Measurements from ENCODE around the gene TUBGCP2.

The TUBGCP2 gene

DNA sequence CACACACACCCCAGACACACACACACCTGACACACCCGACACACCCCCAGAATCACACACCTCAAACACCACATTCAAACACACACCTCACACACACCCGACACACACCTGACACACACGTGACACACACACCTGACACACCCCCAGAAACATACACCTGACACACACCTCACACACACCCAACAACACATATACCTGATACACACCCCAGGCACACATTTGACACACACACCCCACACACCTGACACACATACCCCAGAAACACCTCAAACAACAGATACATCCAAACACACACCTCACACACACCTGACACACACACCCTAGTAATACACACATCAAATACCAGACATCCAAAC, 28.7 kb upstream of the TUBGCP2 start:
- ChIA-PET CTCF (no interaction called here), POLR2A (no interaction called here)
- no peaks in the 10 kb centered on the region for H3K36me3 ChIP-seq (ENCODE audit: control insufficient read depth in 2 of 2, insufficient read depth in 1 of 2, low read length in 2 of 2)
- TF ChIP-seq, protein P1, sequence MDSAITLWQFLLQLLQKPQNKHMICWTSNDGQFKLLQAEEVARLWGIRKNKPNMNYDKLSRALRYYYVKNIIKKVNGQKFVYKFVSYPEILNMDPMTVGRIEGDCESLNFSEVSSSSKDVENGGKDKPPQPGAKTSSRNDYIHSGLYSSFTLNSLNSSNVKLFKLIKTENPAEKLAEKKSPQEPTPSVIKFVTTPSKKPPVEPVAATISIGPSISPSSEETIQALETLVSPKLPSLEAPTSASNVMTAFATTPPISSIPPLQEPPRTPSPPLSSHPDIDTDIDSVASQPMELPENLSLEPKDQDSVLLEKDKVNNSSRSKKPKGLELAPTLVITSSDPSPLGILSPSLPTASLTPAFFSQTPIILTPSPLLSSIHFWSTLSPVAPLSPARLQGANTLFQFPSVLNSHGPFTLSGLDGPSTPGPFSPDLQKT (IDR thresholded peaks at IDR 0.05; ENCODE audit: borderline replicate concordance, low read depth, low read length): no peak
- no peak for TF ChIP-seq KLF16 (tag by site-specific recombination; IDR thresholded peaks at IDR 0.05)
- TF ChIP-seq, protein P2, sequence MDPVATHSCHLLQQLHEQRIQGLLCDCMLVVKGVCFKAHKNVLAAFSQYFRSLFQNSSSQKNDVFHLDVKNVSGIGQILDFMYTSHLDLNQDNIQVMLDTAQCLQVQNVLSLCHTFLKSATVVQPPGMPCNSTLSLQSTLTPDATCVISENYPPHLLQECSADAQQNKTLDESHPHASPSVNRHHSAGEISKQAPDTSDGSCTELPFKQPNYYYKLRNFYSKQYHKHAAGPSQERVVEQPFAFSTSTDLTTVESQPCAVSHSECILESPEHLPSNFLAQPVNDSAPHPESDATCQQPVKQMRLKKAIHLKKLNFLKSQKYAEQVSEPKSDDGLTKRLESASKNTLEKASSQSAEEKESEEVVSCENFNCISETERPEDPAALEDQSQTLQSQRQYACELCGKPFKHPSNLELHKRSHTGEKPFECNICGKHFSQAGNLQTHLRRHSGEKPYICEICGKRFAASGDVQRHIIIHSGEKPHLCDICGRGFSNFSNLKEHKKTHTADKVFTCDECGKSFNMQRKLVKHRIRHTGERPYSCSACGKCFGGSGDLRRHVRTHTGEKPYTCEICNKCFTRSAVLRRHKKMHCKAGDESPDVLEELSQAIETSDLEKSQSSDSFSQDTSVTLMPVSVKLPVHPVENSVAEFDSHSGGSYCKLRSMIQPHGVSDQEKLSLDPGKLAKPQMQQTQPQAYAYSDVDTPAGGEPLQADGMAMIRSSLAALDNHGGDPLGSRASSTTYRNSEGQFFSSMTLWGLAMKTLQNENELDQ (tag by site-specific recombination; IDR thresholded peaks at IDR 0.05; ENCODE audit: low read depth): no peak
- TF ChIP-seq, protein P3, sequence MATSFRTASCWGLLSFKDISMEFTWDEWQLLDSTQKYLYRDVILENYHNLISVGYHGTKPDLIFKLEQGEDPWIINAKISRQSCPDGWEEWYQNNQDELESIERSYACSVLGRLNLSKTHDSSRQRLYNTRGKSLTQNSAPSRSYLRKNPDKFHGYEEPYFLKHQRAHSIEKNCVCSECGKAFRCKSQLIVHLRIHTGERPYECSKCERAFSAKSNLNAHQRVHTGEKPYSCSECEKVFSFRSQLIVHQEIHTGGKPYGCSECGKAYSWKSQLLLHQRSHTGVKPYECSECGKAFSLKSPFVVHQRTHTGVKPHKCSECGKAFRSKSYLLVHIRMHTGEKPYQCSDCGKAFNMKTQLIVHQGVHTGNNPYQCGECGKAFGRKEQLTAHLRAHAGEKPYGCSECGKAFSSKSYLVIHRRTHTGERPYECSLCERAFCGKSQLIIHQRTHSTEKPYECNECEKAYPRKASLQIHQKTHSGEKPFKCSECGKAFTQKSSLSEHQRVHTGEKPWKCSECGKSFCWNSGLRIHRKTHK (tag by site-specific recombination; IDR thresholded peaks at IDR 0.05): no peak
- TF ChIP-seq KLF1 (tag by site-specific recombination; IDR thresholded peaks at IDR 0.05): peak; percentile 21; the same call in 1 of the 2 replicates
- TF ChIP-seq, protein P4, sequence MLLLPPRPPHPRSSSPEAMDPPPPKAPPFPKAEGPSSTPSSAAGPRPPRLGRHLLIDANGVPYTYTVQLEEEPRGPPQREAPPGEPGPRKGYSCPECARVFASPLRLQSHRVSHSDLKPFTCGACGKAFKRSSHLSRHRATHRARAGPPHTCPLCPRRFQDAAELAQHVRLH (tag by site-specific recombination; IDR thresholded peaks at IDR 0.05): no peak
- no peak for TF ChIP-seq KLF7 (tag by site-specific recombination; IDR thresholded peaks at IDR 0.05; ENCODE audit: borderline replicate concordance)
- TF ChIP-seq, protein P5, sequence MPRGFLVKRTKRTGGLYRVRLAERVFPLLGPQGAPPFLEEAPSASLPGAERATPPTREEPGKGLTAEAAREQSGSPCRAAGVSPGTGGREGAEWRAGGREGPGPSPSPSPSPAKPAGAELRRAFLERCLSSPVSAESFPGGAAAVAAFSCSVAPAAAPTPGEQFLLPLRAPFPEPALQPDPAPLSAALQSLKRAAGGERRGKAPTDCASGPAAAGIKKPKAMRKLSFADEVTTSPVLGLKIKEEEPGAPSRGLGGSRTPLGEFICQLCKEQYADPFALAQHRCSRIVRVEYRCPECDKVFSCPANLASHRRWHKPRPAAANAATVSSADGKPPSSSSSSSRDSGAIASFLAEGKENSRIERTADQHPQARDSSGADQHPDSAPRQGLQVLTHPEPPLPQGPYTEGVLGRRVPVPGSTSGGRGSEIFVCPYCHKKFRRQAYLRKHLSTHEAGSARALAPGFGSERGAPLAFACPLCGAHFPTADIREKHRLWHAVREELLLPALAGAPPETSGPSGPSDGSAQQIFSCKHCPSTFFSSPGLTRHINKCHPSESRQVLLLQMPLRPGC (tag by site-specific recombination; IDR thresholded peaks at IDR 0.05): no peak
- no peak for TF ChIP-seq ZNF274 (IDR thresholded peaks at IDR 0.05; ENCODE audit: low read length)
- peak; percentile 30; the same call in 1 of the 2 replicates for TF ChIP-seq ZNF274 (tag by site-specific recombination; IDR thresholded peaks at IDR 0.05; ENCODE audit: borderline replicate concordance)
- TF ChIP-seq ZBTB21 (tag by site-specific recombination; IDR thresholded peaks at IDR 0.05): no peak
- no peak for TF ChIP-seq ZBTB17 (tag by site-specific recombination; IDR thresholded peaks at IDR 0.05)
- no peak for TF ChIP-seq ZNF16 (tag by site-specific recombination; IDR thresholded peaks at IDR 0.05; ENCODE audit: low read depth)
- TF ChIP-seq, protein P6, sequence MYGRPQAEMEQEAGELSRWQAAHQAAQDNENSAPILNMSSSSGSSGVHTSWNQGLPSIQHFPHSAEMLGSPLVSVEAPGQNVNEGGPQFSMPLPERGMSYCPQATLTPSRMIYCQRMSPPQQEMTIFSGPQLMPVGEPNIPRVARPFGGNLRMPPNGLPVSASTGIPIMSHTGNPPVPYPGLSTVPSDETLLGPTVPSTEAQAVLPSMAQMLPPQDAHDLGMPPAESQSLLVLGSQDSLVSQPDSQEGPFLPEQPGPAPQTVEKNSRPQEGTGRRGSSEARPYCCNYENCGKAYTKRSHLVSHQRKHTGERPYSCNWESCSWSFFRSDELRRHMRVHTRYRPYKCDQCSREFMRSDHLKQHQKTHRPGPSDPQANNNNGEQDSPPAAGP (tag by site-specific recombination; IDR thresholded peaks at IDR 0.05): no peak
- TF ChIP-seq PRDM1 (tag by site-specific recombination; IDR thresholded peaks at IDR 0.05): no peak
- 0 out of 2 replicates have a peak, but pooled peaks have one; percentile 79 for TF ChIP-seq ZNF571 (tag by site-specific recombination; IDR thresholded peaks at IDR 0.05)
- no peak for TF ChIP-seq ZXDB (tag by site-specific recombination; IDR thresholded peaks at IDR 0.05)
- TF ChIP-seq, protein P7, sequence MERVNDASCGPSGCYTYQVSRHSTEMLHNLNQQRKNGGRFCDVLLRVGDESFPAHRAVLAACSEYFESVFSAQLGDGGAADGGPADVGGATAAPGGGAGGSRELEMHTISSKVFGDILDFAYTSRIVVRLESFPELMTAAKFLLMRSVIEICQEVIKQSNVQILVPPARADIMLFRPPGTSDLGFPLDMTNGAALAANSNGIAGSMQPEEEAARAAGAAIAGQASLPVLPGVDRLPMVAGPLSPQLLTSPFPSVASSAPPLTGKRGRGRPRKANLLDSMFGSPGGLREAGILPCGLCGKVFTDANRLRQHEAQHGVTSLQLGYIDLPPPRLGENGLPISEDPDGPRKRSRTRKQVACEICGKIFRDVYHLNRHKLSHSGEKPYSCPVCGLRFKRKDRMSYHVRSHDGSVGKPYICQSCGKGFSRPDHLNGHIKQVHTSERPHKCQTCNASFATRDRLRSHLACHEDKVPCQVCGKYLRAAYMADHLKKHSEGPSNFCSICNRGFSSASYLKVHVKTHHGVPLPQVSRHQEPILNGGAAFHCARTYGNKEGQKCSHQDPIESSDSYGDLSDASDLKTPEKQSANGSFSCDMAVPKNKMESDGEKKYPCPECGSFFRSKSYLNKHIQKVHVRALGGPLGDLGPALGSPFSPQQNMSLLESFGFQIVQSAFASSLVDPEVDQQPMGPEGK (tag by site-specific recombination; IDR thresholded peaks at IDR 0.05): no peak
- TF ChIP-seq ZNF548 (tag by site-specific recombination; IDR thresholded peaks at IDR 0.05): no peak
- no peak for TF ChIP-seq BCL11B (tag by site-specific recombination; IDR thresholded peaks at IDR 0.05; ENCODE audit: low read depth)
- no peak for TF ChIP-seq ZNF132 (tag by site-specific recombination; IDR thresholded peaks at IDR 0.05; ENCODE audit: borderline replicate concordance)
- no peak for TF ChIP-seq ZNF423 (tag by site-specific recombination; IDR thresholded peaks at IDR 0.05)
- TF ChIP-seq ZNF776 (tag by site-specific recombination; IDR thresholded peaks at IDR 0.05; ENCODE audit: borderline replicate concordance): 0 out of 2 replicates have a peak, but pooled peaks have one; percentile 15
- TF ChIP-seq ZNF654 (tag by site-specific recombination; IDR thresholded peaks at IDR 0.05; ENCODE audit: low read depth): no peak
- no peak for TF ChIP-seq YY2 (tag by site-specific recombination; IDR thresholded peaks at IDR 0.05)
- no peak for TF ChIP-seq HOXC10 (CRISPR knock-in tag; IDR thresholded peaks at IDR 0.05)
- no peak for TF ChIP-seq ZBTB7A (tag by site-specific recombination; IDR thresholded peaks at IDR 0.05; ENCODE audit: low read depth)
- TF ChIP-seq ZNF416 (tag by site-specific recombination; IDR thresholded peaks at IDR 0.05): 0 out of 2 replicates have a peak, but pooled peaks have one; percentile 9
- TF ChIP-seq ZNF133 (tag by site-specific recombination; IDR thresholded peaks at IDR 0.05): peak; percentile 20; the same call in 1 of the 2 replicates
- no peak for TF ChIP-seq SCRT1 (tag by site-specific recombination; IDR thresholded peaks at IDR 0.05; ENCODE audit: borderline replicate concordance)

More for the DNA sequence above, 28.7 kb upstream of the TUBGCP2 start:
- Histone ChIP-seq H3K4me3 (ENCODE audit: low read depth, low read length) (no peak overlapping the region), H3K4me1 (ENCODE audit: control insufficient read depth, insufficient read depth, low read length) (peaks cover 2% of the 10 kb centered on the region; the same call in 1 of the 2 replicates), H3K9me3 (ENCODE audit: control insufficient read depth, insufficient read depth, low read depth, low read length) (no peaks in the 10 kb centered on the region), H3K27ac (ENCODE audit: extremely low read depth, low read depth, low read length) (no peak overlapping the region)

Measured in HEK293 (cell line).